Inferior parietal cortex (tissue), 1 donor: ENCODE results near the gene SCTR.

Experiments used
- DNase-seq: peaks from one replicate; pipeline ENCODE4 v3.0.0-alpha.2; 2016; ENCODE audit errors: extremely low spot score

The SCTR gene

GRCh38 chr2:119431155-119431975 lies 92.9 kb downstream of the SCTR start, which contains the start of gene TMEM37:
Gene TMEM37, plus strand, starts transcription at chr2:119431854. Its CDS starts 50 bp downstream, at chr2:119431904.
- no peak for DNase-seq

- DNase-seq = no peak
Observed at GRCh38 chr2:119430023-119430498, 94.2 kb downstream of the SCTR start.

- no peak for DNase-seq
Observed at GRCh38 chr2:119429225-119429981, 94.9 kb downstream of the SCTR start.

DNA sequence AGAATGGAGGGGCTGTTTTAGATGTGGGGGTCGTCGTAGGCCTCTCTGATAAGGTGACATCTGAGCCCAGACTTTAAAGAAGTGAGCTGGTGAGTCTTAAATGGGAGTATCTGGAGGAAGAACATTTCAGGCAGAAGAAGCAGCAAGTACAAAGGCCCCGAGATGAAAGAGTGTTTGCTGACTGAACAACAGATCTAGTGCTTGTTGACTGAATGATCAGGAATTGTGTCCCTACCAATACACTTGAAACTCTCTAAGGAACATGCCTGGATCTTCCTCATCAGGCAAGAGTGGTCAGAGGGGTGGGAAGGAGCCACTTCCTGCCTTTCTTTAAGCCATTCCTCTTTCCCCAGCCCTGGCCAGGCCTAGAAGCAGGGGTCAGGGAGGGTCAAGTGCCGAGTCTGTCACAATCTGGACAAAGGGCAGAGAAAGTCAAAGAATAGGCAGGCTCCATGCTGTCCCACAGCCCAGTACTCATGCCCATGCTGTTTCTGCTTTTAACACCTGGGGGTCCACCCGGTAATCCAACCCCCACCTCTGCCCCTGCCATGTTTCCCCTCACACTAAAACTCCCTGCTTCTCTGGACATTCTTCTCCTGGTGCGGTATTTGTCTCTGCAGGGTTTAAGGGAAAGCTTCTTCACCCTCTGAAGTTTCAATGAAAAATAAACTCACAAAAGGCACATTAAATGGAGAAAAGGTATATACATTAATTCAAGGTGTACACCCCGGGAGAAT lies 95.6 kb downstream of the SCTR start:
- DNase-seq = no peak

GRCh38 chr2:119427756-119428155 lies 96.5 kb downstream of the SCTR start:
- no peak for DNase-seq

- DNase-seq = no peak
Observed at GRCh38 chr2:119426801-119427395, 97.4 kb downstream of the SCTR start.

- no peak for DNase-seq
Observed at GRCh38 chr2:119426396-119426675, 97.9 kb downstream of the SCTR start.

GRCh38 chr2:119425620-119426395 lies 98.5 kb downstream of the SCTR start:
- DNase-seq = no peak

- DNase-seq = no peak
Observed at GRCh38 chr2:119425119-119425405, 99.2 kb downstream of the SCTR start.

GRCh38 chr2:119424284-119425118 lies 99.8 kb downstream of the SCTR start:
- no peak for DNase-seq

DNA sequence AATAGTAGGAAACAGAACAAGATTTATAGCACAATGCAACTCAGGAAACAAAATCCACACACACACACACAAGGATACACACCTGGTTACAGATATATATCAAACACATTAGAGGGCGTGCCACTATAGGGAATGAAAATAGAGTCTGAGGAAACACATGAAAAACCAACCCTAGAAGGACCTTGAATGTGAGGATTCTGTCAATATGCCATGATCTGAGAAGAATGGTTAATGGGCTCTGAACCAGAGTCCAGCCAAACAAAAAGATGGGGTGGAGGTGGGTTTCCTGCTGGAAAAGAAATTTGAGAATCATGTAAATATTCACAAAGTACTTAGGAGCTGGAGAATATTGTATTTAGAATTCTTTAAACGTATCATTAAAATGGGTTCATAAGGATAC lies 100.5 kb downstream of the SCTR start:
- DNase-seq = no peak

DNA sequence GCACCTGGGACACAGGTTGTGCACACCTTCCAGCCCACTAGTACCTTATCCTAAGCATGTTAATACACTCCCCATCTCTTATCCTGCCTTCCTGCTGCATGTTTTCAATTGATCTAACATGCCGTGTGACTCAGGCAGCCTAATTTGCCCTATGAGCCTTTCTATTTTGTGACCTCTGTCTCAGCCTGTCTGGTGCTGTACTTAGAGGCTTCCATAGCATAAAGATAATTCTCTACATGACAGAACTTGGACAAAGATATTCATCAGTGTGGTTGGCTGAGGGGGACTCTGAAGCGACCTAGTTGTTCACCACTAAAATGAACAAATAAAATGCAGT lies 101.2 kb downstream of the SCTR start:
- DNase-seq = no peak

- no peak for DNase-seq
Observed at GRCh38 chr2:119422360-119423107, 101.7 kb downstream of the SCTR start.

GRCh38 chr2:119421741-119422140 lies 102.5 kb downstream of the SCTR start:
- DNase-seq = no peak

DNA sequence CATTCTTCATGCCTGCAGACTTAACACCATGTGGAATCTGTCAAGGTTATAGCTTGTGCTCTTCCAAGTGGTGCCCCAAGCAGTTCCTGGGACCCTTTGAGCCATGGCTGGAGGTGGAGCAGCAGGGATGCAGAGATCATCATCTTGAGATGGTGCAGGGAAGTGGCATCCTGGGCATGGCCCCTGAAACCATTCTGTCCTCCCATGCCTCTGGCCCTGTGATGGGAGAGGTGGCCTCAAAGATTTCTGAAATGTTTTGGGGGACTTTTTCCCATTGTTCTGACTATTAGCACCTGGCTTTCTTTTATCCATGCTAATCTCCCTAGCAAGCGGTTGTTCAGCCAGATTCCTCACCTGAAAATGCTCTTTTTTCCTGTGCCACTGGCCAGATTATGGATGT lies 103.0 kb downstream of the SCTR start:
- DNase-seq = no peak

DNA sequence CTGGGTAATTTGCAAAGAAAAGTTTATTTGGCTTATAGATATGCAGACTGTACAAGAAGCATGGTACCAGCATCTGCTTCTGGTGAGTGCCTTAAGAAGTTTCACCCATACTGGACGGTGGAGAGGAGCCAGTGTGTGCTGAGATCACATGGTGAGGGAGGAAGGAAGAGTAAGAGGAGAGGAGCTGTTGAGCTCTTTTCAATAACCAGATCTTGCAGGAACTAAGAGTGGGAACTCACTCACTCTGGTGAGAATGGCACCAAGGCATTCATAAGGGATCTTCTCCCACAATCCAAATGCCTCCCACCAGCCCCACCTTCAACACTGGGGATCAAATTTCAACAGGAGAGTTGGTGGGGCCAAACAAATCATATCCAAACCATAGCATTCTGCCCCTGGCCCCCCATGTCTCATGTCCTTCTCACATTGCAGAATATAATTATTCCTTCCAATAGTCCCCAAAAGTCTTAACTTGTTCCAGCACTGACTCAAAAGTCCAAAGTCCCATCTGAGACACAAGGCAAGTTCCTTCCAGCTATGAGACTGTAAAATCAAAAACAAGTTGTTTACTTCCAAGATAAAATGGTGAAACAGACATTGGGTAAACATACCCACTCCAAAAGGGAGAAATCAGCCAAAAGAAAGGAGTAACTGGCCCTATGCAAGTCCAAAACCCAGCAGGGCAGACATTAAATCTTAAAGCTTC lies 104.3 kb downstream of the SCTR start:
- DNase-seq = no peak

- DNase-seq = no peak
Observed at GRCh38 chr2:119419065-119419464, 105.2 kb downstream of the SCTR start.

GRCh38 chr2:119417908-119418307 lies 106.4 kb downstream of the SCTR start:
- no peak for DNase-seq

GRCh38 chr2:119416299-119416923 lies 107.9 kb downstream of the SCTR start:
- DNase-seq = no peak
